GM18519 (cell line): ENCODE results near the gene TUT4.

Experiments used
- ATAC-seq: cut with Tn5 transposase; IDR thresholded peaks from one replicate; pipeline ENCODE4 v1.9.1; 2021; ENCODE audit warnings: mild to moderate bottlenecking, moderate library complexity; ENCODE audit not compliant: unreplicated experiment, low FRiP score

The TUT4 gene

GRCh38 chr1:52479076-52479475 lies 73.8 kb downstream of the TUT4 start:
- no peak for ATAC-seq

DNA sequence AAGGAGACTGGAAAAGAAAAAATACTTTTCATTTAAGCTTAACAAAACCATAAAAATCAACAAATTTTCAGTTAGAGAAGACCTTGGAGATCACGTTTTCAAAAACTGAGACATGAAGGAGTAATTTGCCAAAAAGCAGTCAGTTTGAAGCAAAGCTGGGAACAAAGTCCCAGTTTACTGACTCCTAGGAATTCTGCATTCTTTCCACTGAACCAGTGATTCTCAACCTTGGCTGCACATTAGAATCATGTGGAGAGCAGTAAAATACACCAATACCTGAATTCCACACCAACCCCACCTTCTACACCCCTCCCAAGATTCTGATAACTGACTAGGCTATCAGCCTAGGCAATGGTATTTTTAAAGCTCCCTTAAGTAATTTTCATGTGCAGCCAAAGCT lies 75.0 kb downstream of the TUT4 start:
- ATAC-seq: no peak

DNA sequence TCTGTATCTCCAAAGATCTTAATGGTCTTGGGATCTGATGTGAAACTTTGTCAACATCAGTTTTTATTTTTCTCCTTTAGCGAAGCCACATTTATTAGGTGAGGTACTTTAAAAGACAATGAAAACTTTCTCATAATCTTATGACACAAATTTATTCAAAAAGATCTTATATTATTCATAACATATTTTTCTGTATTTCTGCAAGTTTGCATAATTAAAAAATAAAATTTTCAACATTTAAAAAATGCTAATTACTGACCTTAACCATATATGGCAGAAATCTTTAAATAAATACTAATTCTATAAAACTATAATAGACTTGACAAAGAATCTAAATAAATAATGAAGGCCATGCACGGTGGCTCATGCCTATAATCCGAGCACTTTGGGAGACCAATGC lies 75.9 kb downstream of the TUT4 start:
- ATAC-seq: no peak

DNA sequence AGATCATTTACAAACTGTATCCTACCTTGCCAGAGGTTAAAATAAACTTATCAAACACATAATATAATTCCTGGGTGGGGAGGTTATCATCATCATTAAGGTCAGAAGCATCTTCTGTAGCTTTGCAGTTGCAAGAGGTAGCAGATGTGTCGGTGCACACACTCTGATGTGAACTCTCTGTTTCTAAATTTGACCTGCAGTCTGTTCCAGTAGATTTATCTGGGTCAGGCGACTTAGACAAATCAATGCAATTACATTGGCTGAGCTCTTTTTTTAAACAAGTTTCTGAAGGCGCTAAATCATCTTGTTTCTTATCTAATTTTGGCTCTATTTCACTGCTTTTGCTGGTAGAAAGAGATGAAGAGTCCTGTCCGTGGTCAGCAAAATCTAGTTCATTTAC lies 78.1 kb downstream of the TUT4 start:
- ATAC-seq: no peak

DNA sequence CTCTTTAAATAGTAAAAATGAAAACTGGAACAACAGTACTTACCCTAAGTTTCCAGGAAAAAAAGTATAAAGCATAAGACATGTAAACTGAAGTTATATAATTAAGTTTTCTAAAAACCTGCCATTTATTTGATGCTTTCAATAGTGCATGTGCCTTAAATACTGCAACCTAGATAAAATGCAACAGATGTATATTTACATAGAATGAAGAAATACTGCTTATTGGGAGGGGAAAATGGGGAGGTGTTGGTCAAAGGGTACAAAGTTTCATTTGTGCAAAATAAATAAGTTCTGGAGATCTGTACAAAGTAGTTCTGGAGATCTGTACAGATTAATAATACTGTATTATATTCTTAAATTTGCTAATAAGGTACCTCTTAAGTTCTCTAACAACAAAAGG lies 79.9 kb downstream of the TUT4 start:
- ATAC-seq: no peak

DNA sequence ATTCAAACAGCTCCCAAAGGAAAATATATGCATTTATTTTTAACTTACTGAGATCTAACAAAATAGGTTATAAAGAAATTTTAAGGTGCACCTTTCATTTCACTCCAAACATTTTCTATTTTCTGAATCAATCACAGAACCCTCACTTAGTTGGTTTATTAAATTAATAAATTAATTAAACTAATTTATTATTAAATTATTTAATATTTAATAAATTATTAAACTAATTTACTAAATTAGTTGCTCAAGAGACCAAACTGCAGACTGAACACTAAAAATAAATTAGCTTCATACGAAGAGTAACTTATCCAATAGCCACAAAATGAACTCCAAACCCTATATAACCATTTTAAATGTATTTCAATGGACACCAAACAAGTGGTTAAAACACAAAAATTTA lies 80.5 kb downstream of the TUT4 start:
- ATAC-seq: no peak

- no peak for ATAC-seq
Observed at GRCh38 chr1:52469108-52469507, 83.8 kb downstream of the TUT4 start.

- no peak for ATAC-seq
Observed at GRCh38 chr1:52463891-52464290, 89.0 kb downstream of the TUT4 start.

- no peak for ATAC-seq
Observed at GRCh38 chr1:52461821-52462220, 91.1 kb downstream of the TUT4 start.

GRCh38 chr1:52460694-52461093 lies 92.2 kb downstream of the TUT4 start:
- ATAC-seq: no peak

DNA sequence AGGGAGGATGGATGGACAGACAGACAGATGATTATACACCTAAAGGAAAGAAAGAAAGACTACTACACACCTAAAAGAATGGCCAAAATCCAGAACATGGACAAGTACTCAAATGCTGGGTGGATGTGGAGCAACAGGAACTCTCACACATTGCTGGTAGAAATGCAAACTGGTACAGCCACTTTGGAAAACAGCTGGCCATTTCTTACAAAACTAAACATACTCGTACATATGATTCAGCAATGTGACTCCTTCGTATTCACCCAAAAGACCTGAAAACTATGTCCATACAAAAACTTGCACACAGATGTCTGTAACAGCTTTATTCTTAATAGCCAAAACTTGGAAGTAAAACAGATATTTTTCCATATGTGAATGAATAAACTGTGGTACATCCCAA lies 97.2 kb downstream of the TUT4 start:
- no peak for ATAC-seq

- ATAC-seq: no peak
Observed at GRCh38 chr1:52454779-52455178, 98.1 kb downstream of the TUT4 start.

DNA sequence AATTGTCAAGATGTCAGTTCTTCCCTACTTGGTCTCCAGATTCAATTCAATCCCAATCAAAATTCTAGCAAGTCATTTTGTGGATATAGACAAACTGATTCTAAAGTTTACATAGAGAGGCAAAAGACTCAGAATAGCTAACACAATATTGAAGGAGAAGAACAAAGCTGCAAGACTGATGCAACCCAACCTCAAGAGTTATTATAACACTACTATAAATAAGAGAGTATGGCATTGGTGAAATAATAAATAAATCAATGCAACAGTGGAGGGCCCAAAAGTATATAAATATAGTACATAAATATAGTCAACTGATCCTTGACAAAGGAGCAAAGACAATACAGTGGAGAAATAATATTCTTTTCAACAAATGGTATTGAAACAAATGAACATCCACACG lies 98.8 kb downstream of the TUT4 start:
- ATAC-seq: no peak

GRCh38 chr1:52444463-52444862 lies 108.4 kb downstream of the TUT4 start:
- ATAC-seq: no peak

GRCh38 chr1:52439976-52440375 lies 112.9 kb downstream of the TUT4 start:
- no peak for ATAC-seq

DNA sequence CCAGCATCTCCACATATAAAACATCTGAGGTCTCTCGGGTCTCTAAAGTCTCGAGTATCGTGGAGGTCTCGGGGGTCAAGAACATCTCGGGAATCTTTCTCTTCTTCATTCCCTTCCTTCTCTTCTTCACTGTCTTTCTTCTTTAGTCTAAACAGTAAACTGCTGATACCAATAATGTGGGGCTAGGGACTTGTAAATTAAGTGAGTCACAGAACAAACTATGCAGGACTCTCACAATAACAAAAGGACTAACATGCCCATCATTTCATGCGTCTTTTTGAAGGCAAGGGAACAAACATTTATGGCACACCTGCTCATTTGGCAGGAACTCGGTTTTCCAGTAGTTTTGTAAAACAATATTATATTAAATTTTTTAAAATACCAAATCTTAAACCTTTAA lies 116.1 kb downstream of the TUT4 start:
- ATAC-seq: no peak

GRCh38 chr1:52435650-52436049 lies 117.2 kb downstream of the TUT4 start:
- ATAC-seq: no peak

- no peak for ATAC-seq
Observed at GRCh38 chr1:52435211-52435610, 117.7 kb downstream of the TUT4 start.

GRCh38 chr1:52432807-52433206 lies 120.1 kb downstream of the TUT4 start:
- ATAC-seq: no peak

- ATAC-seq: no peak
Observed at GRCh38 chr1:52427152-52427551, 125.7 kb downstream of the TUT4 start.

- ATAC-seq: no peak
Observed at GRCh38 chr1:52426371-52426770, 126.5 kb downstream of the TUT4 start.

- no peak for ATAC-seq
Observed at GRCh38 chr1:52424813-52425212, 128.1 kb downstream of the TUT4 start.

GRCh38 chr1:52424231-52424636 lies 128.7 kb downstream of the TUT4 start:
- ATAC-seq: no peak

DNA sequence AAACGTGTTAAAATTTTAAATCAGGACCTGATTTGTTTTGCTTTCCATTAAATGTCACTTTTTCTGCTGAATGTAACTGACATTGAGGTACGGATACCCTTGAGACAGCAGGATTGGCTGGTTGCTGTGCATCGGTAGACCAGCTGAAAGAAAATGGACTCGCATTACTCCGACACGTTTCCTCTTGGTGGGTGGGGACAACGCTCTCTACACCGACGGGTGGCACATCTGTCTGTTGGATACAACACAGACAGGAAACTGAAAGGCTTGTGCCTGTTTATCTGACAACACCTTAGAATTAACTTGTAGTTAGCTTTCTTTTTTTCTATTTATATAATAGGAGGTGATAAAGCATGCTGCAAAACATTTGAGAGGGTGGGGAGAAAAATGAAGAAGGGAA lies 129.1 kb downstream of the TUT4 start:
- no peak for ATAC-seq
